HepG2 (cell line): ENCODE measurements around the gene ARHGEF16. TPM values are rescaled to one million over a fixed set of nuclear protein-coding genes. Genes with fewer than 3 reads are reported as not detected.

Source experiments
- CEBPG ChIP-seq: IDR thresholded peaks from 2 replicates; pipeline ENCODE4 v1.6.1; 2016
- CHD2 ChIP-seq: IDR thresholded peaks from 2 replicates; pipeline ENCODE4 v1.6.1; 2011; ENCODE audit warnings: low read depth, low read length, improper control_type of control experiment
- NFKBIZ ChIP-seq: IDR thresholded peaks from 2 replicates; pipeline ENCODE4 v1.6.1; 2018; ENCODE audit warnings: missing genetic modification reagents, missing compliant biosample characterization
- NR2F1 ChIP-seq, 2 experiments: fragments of 450-650 bp in 1 of 2; formaldehyde crosslinking in 1 of 2; IDR thresholded peaks; 2 replicates each; pipeline versions ENCODE4 v1.5.0 to v1.6.1; 2016 to 2020; ENCODE audit warnings: mild to moderate bottlenecking in 1 of 2, missing compliant biosample characterization in 1 of 2, missing genetic modification reagents in 1 of 2, moderate library complexity in 1 of 2
- RBM39 ChIP-seq: fragments of 200-400 bp; formaldehyde crosslinking; IDR thresholded peaks from one replicate; pipeline ENCODE4 v1.6.1; 2018; ENCODE audit warnings: antibody characterized with exemption, mild to moderate bottlenecking, low read depth, low read length; ENCODE audit not compliant: poor library complexity, severe bottlenecking
- SMAD9 ChIP-seq: sonication (generic); formaldehyde crosslinking; IDR thresholded peaks from 2 replicates; pipeline ENCODE4 v1.5.1; 2020; ENCODE audit warnings: mild to moderate bottlenecking, missing genetic modification reagents
- ZNF207 ChIP-seq: fragments of 450-650 bp; IDR thresholded peaks from 2 replicates; pipeline ENCODE4 v1.6.1; 2016; ENCODE audit warnings: antibody characterized with exemption, borderline replicate concordance
- ZNF703 ChIP-seq: sonication (generic); formaldehyde crosslinking; IDR thresholded peaks from 2 replicates; pipeline ENCODE4 v1.5.1; 2020; ENCODE audit warnings: missing genetic modification reagents, mild to moderate bottlenecking, moderate library complexity, borderline replicate concordance
- polyA plus RNA-seq, 8 experiments: library from polyadenylated mRNA; depleted of rRNA in 3 of 8; stranded (reverse) in 7 of 8; unstranded in 1 of 8; fragments of >200 nt; fragmentation: Illumina TruSeq in 4 of 8; extraction: Trizol in 4 of 8; gene quantifications; 2 replicates each; pipeline versions ENCODE4 v1.2.1 to v1.2.3, GENCODE V29; 2011 to 2016; ENCODE audit warnings: low read depth in 4 of 8, missing spikeins in 1 of 8, mixed read lengths in 1 of 8; ENCODE audit not compliant: insufficient read depth in 1 of 8
- total RNA-seq, 5 experiments: library from RNA; depleted of rRNA; stranded (reverse); fragments of >200 nt; fragmentation: Illumina TruSeq; extraction: Trizol; gene quantifications; 2 replicates each; pipeline ENCODE4 v1.2.3, GENCODE V29; 2016; ENCODE audit warnings: low read depth in 1 of 5
- TF ChIP-seq, protein P1 (sequence below): IDR thresholded peaks from 2 replicates; pipeline ENCODE4 v1.6.1; 2018; ENCODE audit warnings: missing genetic modification reagents
- TF ChIP-seq, protein P2 (sequence below): sonication (generic); formaldehyde crosslinking; IDR thresholded peaks from 2 replicates; pipeline ENCODE4 v1.5.1; 2020; ENCODE audit warnings: mild to moderate bottlenecking, missing genetic modification reagents
- TF ChIP-seq, protein P3 (sequence below): sonication (generic); formaldehyde crosslinking; IDR thresholded peaks from 2 replicates; pipeline ENCODE4 v1.5.0; 2020; ENCODE audit warnings: missing genetic modification reagents, mild to moderate bottlenecking, borderline replicate concordance
- TF ChIP-seq, protein P4 (sequence below): sonication (generic); formaldehyde crosslinking; IDR thresholded peaks from 2 replicates; pipeline ENCODE4 v1.4.0; 2020; ENCODE audit warnings: mild to moderate bottlenecking, low read depth, missing genetic modification reagents
- TF ChIP-seq, protein P5 (sequence below): sonication (generic); formaldehyde crosslinking; IDR thresholded peaks from 2 replicates; pipeline ENCODE4 v1.4.0; 2020; ENCODE audit warnings: missing genetic modification reagents
- TF ChIP-seq, protein P6 (sequence below): sonication (generic); formaldehyde crosslinking; IDR thresholded peaks from 2 replicates; pipeline ENCODE4 v1.4.0; 2020; ENCODE audit warnings: missing genetic modification reagents
- TF ChIP-seq, protein P7 (sequence below): sonication (generic); formaldehyde crosslinking; IDR thresholded peaks from 2 replicates; pipeline ENCODE4 v1.4.0; 2020; ENCODE audit warnings: mild to moderate bottlenecking, missing genetic modification reagents
- TF ChIP-seq, protein P8 (sequence below): sonication (generic); formaldehyde crosslinking; IDR thresholded peaks from 2 replicates; pipeline ENCODE4 v1.5.0; 2020; ENCODE audit warnings: missing genetic modification reagents
- TF ChIP-seq, protein P9 (sequence below): sonication (generic); formaldehyde crosslinking; IDR thresholded peaks from 2 replicates; pipeline ENCODE4 v1.8.0; 2022; ENCODE audit warnings: missing genetic modification reagents, mild to moderate bottlenecking, borderline replicate concordance

Gene ARHGEF16
- total and polyA plus RNA-seq, 2 of the 13 experiments (the other 11 are each of a cell fraction or from before 2014, with no cell fraction given): 20.3 to 39.9 TPM

DNA sequence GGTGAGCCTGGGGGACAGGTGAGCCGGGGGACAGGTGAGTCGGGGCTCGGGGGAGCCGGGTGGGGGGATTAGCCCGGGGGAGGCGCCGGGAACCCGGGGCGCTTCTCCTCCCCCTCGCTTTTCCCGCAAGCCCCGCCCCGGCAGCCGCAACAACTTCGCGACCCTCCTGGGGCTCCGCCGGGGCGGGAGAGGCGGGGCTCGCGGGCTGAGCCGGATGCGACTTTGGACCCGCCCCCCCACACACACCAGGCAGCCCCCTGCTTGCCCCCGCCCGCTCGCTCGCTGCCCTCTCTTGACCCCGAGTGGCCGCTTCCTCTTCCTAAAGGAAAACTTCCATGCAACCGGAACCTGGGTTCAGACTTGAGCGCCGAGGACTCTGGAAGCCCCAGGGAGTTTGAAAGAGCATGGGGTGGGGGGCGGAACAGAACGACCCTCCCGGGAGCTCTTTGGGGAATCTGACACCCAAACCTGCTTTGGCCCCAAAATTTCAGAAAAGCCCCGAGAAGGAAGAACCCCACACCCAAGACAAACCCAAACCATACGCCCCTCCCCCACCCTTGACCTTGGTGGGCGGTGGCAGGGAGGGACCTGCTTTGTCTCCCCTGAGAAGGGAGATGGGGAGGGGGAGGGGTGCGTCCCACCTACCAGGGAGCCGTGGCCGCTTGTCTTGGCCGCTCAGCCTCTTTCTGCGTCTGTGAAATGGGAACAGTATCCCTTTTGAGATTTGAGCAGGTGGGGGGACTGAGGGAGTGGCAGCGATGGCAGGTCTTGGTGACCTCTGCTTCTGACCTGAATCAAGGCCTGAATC lies 550 bp downstream of the ARHGEF16 start (continued):
- TF ChIP-seq, protein P1, sequence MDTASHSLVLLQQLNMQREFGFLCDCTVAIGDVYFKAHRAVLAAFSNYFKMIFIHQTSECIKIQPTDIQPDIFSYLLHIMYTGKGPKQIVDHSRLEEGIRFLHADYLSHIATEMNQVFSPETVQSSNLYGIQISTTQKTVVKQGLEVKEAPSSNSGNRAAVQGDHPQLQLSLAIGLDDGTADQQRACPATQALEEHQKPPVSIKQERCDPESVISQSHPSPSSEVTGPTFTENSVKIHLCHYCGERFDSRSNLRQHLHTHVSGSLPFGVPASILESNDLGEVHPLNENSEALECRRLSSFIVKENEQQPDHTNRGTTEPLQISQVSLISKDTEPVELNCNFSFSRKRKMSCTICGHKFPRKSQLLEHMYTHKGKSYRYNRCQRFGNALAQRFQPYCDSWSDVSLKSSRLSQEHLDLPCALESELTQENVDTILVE (CRISPR knock-in tag): 0 out of 2 replicates have a peak, but pooled peaks have one; percentile 20
- TF ChIP-seq, protein P2, sequence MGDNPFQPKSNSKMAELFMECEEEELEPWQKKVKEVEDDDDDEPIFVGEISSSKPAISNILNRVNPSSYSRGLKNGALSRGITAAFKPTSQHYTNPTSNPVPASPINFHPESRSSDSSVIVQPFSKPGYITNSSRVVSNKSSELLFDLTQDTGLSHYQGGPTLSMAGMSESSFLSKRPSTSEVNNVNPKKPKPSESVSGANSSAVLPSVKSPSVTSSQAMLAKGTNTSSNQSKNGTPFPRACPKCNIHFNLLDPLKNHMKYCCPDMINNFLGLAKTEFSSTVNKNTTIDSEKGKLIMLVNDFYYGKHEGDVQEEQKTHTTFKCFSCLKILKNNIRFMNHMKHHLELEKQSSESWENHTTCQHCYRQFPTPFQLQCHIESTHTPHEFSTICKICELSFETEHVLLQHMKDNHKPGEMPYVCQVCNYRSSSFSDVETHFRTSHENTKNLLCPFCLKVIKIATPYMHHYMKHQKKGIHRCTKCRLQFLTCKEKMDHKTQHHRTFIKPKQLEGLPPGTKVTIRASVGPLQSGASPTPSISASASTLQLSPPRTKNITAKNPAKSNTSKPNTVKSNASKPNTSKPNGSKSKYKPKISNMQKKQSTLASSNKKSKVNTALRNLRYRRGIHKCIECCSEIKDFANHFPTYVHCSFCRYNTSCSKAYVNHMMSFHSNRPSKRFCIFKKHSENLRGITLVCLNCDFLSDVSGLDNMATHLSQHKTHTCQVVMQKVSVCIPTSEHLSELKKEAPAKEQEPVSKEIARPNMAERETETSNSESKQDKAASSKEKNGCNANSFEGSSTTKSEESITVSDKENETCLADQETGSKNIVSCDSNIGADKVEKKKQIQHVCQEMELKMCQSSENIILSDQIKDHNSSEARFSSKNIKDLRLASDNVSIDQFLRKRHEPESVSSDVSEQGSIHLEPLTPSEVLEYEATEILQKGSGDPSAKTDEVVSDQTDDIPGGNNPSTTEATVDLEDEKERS (CRISPR knock-in tag): no peak
- TF ChIP-seq SMAD9 (no peak), CHD2 (no peak), ZNF703 (CRISPR knock-in tag) (no peak), NFKBIZ (CRISPR knock-in tag) (no peak), NR2F1 (CRISPR knock-in tag; IDR thresholded peaks at IDR 0.05) (peak; percentile 73 to 91; a peak in 3 of 4 replicates), RBM39 (peak; percentile 41), CEBPG (CRISPR knock-in tag) (no peak), ZNF207 (no peak)
- TF ChIP-seq, protein P3, sequence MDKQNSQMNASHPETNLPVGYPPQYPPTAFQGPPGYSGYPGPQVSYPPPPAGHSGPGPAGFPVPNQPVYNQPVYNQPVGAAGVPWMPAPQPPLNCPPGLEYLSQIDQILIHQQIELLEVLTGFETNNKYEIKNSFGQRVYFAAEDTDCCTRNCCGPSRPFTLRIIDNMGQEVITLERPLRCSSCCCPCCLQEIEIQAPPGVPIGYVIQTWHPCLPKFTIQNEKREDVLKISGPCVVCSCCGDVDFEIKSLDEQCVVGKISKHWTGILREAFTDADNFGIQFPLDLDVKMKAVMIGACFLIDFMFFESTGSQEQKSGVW (CRISPR knock-in tag): no peak
- TF ChIP-seq, protein P4, sequence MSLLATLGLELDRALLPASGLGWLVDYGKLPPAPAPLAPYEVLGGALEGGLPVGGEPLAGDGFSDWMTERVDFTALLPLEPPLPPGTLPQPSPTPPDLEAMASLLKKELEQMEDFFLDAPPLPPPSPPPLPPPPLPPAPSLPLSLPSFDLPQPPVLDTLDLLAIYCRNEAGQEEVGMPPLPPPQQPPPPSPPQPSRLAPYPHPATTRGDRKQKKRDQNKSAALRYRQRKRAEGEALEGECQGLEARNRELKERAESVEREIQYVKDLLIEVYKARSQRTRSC (CRISPR knock-in tag): no peak
- TF ChIP-seq, protein P5, sequence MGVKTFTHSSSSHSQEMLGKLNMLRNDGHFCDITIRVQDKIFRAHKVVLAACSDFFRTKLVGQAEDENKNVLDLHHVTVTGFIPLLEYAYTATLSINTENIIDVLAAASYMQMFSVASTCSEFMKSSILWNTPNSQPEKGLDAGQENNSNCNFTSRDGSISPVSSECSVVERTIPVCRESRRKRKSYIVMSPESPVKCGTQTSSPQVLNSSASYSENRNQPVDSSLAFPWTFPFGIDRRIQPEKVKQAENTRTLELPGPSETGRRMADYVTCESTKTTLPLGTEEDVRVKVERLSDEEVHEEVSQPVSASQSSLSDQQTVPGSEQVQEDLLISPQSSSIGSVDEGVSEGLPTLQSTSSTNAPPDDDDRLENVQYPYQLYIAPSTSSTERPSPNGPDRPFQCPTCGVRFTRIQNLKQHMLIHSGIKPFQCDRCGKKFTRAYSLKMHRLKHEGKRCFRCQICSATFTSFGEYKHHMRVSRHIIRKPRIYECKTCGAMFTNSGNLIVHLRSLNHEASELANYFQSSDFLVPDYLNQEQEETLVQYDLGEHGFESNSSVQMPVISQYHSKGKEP (CRISPR knock-in tag): no peak
- TF ChIP-seq, protein P6, sequence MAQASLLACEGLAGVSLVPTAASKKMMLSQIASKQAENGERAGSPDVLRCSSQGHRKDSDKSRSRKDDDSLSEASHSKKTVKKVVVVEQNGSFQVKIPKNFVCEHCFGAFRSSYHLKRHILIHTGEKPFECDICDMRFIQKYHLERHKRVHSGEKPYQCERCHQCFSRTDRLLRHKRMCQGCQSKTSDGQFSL (CRISPR knock-in tag): peak; percentile 96
- TF ChIP-seq, protein P7, sequence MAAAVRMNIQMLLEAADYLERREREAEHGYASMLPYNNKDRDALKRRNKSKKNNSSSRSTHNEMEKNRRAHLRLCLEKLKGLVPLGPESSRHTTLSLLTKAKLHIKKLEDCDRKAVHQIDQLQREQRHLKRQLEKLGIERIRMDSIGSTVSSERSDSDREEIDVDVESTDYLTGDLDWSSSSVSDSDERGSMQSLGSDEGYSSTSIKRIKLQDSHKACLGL (CRISPR knock-in tag): no peak
- TF ChIP-seq, protein P8, sequence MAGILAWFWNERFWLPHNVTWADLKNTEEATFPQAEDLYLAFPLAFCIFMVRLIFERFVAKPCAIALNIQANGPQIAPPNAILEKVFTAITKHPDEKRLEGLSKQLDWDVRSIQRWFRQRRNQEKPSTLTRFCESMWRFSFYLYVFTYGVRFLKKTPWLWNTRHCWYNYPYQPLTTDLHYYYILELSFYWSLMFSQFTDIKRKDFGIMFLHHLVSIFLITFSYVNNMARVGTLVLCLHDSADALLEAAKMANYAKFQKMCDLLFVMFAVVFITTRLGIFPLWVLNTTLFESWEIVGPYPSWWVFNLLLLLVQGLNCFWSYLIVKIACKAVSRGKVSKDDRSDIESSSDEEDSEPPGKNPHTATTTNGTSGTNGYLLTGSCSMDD (CRISPR knock-in tag): no peak
- TF ChIP-seq, protein P9, sequence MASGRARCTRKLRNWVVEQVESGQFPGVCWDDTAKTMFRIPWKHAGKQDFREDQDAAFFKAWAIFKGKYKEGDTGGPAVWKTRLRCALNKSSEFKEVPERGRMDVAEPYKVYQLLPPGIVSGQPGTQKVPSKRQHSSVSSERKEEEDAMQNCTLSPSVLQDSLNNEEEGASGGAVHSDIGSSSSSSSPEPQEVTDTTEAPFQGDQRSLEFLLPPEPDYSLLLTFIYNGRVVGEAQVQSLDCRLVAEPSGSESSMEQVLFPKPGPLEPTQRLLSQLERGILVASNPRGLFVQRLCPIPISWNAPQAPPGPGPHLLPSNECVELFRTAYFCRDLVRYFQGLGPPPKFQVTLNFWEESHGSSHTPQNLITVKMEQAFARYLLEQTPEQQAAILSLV (CRISPR knock-in tag): no peak
